H9 (cell line): ENCODE results near the gene POLR2H. TPM values are rescaled to one million over a fixed set of nuclear protein-coding genes. Genes with fewer than 3 reads are reported as not detected.

Source experiments
- DNase-seq: peaks from one replicate; pipeline ENCODE4 v3.0.0-alpha.2; 2017
- H2AFZ ChIP-seq: one replicate; pipeline ENCODE4 v1.6.1; 2013; ENCODE audit warnings: mild to moderate bottlenecking, low read length, control low read depth, moderate library complexity
- H2AK5ac ChIP-seq: 2 replicates; pipeline ENCODE4 v1.6.1; 2013; ENCODE audit warnings: low read length, control low read depth, mixed read lengths; ENCODE audit not compliant: insufficient read length
- H2BK120ac ChIP-seq: one replicate; pipeline ENCODE4 v1.6.1; 2013; ENCODE audit warnings: low read depth, mild to moderate bottlenecking, low read length, control low read depth, inconsistent platforms; ENCODE audit not compliant: poor library complexity, severe bottlenecking
- H2BK12ac ChIP-seq: 2 replicates; pipeline ENCODE4 v1.6.1; 2013; ENCODE audit warnings: low read length, control low read depth, mixed read lengths, low read depth; ENCODE audit not compliant: insufficient read length
- H2BK15ac ChIP-seq: 2 replicates; pipeline ENCODE4 v1.6.1; 2013; ENCODE audit warnings: low read depth, low read length, control low read depth
- H2BK20ac ChIP-seq: one replicate; pipeline ENCODE4 v1.6.1; 2013; ENCODE audit warnings: low read depth, mild to moderate bottlenecking, low read length, control low read depth, inconsistent platforms; ENCODE audit not compliant: poor library complexity, severe bottlenecking
- H2BK5ac ChIP-seq: 2 replicates; pipeline ENCODE4 v1.6.1; 2013; ENCODE audit warnings: low read length, control low read depth, mixed read lengths; ENCODE audit not compliant: insufficient read length
- H3K14ac ChIP-seq: 2 replicates; pipeline ENCODE4 v1.6.1; 2013; ENCODE audit warnings: low read length, control low read depth; ENCODE audit not compliant: insufficient read depth
- H3K18ac ChIP-seq: 2 replicates; pipeline ENCODE4 v1.6.1; 2013; ENCODE audit warnings: low read depth, mild to moderate bottlenecking, mixed read lengths, low read length, control low read depth; ENCODE audit not compliant: insufficient read length
- H3K23ac ChIP-seq: 2 replicates; pipeline ENCODE4 v1.6.1; 2013; ENCODE audit warnings: low read length, control low read depth, mixed read lengths, low read depth; ENCODE audit not compliant: insufficient read length
- H3K23me2 ChIP-seq: 2 replicates; pipeline ENCODE4 v1.6.1; 2013; ENCODE audit warnings: low read depth, mild to moderate bottlenecking, mixed read lengths, low read length, control low read depth; ENCODE audit not compliant: insufficient read length, poor library complexity, severe bottlenecking
- H3K27ac ChIP-seq: 2 replicates; pipeline ENCODE4 v1.5.1; 2013; ENCODE audit warnings: low read length, control low read depth, mixed read lengths, low read depth; ENCODE audit not compliant: insufficient read length
- H3K27me3 ChIP-seq: 2 replicates; pipeline ENCODE4 v1.6.1; 2013; ENCODE audit warnings: low read length, control low read depth, inconsistent platforms; ENCODE audit not compliant: insufficient read depth
- H3K4ac ChIP-seq: 2 replicates; pipeline ENCODE4 v1.6.1; 2013; ENCODE audit warnings: low read depth, mild to moderate bottlenecking, control low read depth, inconsistent platforms, low read length, moderate library complexity
- H3K4me1 ChIP-seq: 2 replicates; pipeline ENCODE4 v1.6.1; 2013; ENCODE audit warnings: low read length, control low read depth, inconsistent platforms; ENCODE audit not compliant: insufficient read depth
- H3K4me2 ChIP-seq: 2 replicates; pipeline ENCODE4 v1.6.1; 2013; ENCODE audit warnings: low read length, control low read depth, mixed read lengths; ENCODE audit not compliant: insufficient read length, insufficient read depth
- H3K56ac ChIP-seq: 2 replicates; pipeline ENCODE4 v1.6.1; 2013; ENCODE audit warnings: low read depth, mild to moderate bottlenecking, mixed read lengths, low read length, control low read depth; ENCODE audit not compliant: insufficient read length
- H3K79me1 ChIP-seq: 2 replicates; pipeline ENCODE4 v1.6.1; 2013; ENCODE audit warnings: low read depth, mild to moderate bottlenecking, moderate library complexity, low read length, control low read depth, inconsistent platforms; ENCODE audit not compliant: insufficient read depth, poor library complexity, severe bottlenecking
- H3K79me2 ChIP-seq: 2 replicates; pipeline ENCODE4 v1.6.1; 2013; ENCODE audit warnings: low read length, control low read depth, inconsistent platforms; ENCODE audit not compliant: insufficient read depth
- H3K9ac ChIP-seq: 2 replicates; pipeline ENCODE4 v1.6.1; 2013; ENCODE audit warnings: low read length, control low read depth, mixed read lengths; ENCODE audit not compliant: insufficient read length; ENCODE audit errors: extremely low read depth
- H3K9me3 ChIP-seq: one replicate; pipeline ENCODE4 v1.6.1; 2013; ENCODE audit warnings: low read depth, low read length, inconsistent platforms; ENCODE audit not compliant: control insufficient read depth
- H3T11ph ChIP-seq: one replicate; pipeline ENCODE4 v1.6.1; 2013; ENCODE audit warnings: mild to moderate bottlenecking, low read length, control low read depth, inconsistent platforms
- H4K20me1 ChIP-seq: one replicate; pipeline ENCODE4 v1.6.1; 2013; ENCODE audit not compliant: control insufficient read depth, insufficient read length, insufficient read depth
- H4K5ac ChIP-seq: 2 replicates; pipeline ENCODE4 v1.6.1; 2013; ENCODE audit warnings: low read depth, mild to moderate bottlenecking, mixed read lengths, low read length, control low read depth; ENCODE audit not compliant: insufficient read length
- H4K8ac ChIP-seq: replicated peaks from 2 replicates; pipeline ENCODE4 v1.6.1; 2013; ENCODE audit warnings: low read length, control low read depth, mixed read lengths, low read depth; ENCODE audit not compliant: insufficient read length
- H4K91ac ChIP-seq: 2 replicates; pipeline ENCODE4 v1.6.1; 2013; ENCODE audit warnings: low read depth, mild to moderate bottlenecking, moderate library complexity, mixed read lengths, low read length, control low read depth; ENCODE audit not compliant: insufficient read length
- H3K27ac Mint-ChIP-seq, 3 experiments: 2 replicates in 2 of 3; 3 replicates in 1 of 3; pipeline ENCODE4 v1.8.0; 2020 to 2021; ENCODE audit warnings: mixed read lengths in 3 of 3, mild to moderate bottlenecking in 1 of 3, moderate library complexity in 1 of 3
- H3K27me3 Mint-ChIP-seq: 2 replicates; pipeline ENCODE4 v1.8.0; 2021; ENCODE audit warnings: low read depth, mild to moderate bottlenecking, moderate library complexity, mixed read lengths
- H3K36me3 Mint-ChIP-seq, 3 experiments: 2 replicates in 2 of 3; 3 replicates in 1 of 3; pipeline ENCODE4 v1.8.0; 2020 to 2021; ENCODE audit warnings: low read depth in 3 of 3, mixed read lengths in 3 of 3; ENCODE audit not compliant: insufficient read depth in 1 of 3
- H3K4me1 Mint-ChIP-seq, 2 experiments: 2 replicates each; pipeline ENCODE4 v1.8.0; 2020; ENCODE audit warnings: mixed read lengths in 2 of 2
- H3K4me3 Mint-ChIP-seq, 2 experiments: 2 replicates in 1 of 2; 3 replicates in 1 of 2; pipeline ENCODE4 v1.8.0; 2020 to 2021; ENCODE audit warnings: mild to moderate bottlenecking in 2 of 2, mixed read lengths in 2 of 2, moderate library complexity in 1 of 2
- H3K9me3 Mint-ChIP-seq, 2 experiments: 2 replicates in 1 of 2; 3 replicates in 1 of 2; pipeline ENCODE4 v1.8.0; 2020; ENCODE audit warnings: mild to moderate bottlenecking in 2 of 2, mixed read lengths in 2 of 2, moderate library complexity in 1 of 2
- WGBS: extraction: QIAGEN DNeasy Blood & Tissue Kit; methylation state at CpG from one replicate; pipeline ENCODE4 v1.1.7; 2013; ENCODE audit warnings: missing lambda C conversion rate, low lambda C conversion rate, mixed read lengths; ENCODE audit not compliant: insufficient read length; ENCODE audit errors: extremely low coverage; 5-methylcytosine and 5-hydroxymethylcytosine counted together
- total RNA-seq: library from RNA; stranded (reverse); gene quantifications from 2 replicates; pipeline ENCODE4 v1.2.1, GENCODE V29; 2021
- TF ChIP-seq, protein P1 (sequence below): fragments of 200-600 bp; sonication (generic); conservative IDR thresholded peaks from 3 replicates; pipeline ENCODE4 v1.8.0; 2021; ENCODE audit warnings: antibody characterized with exemption, mild to moderate bottlenecking

The POLR2H gene
- total RNA-seq, 1 experiment from 2014 or later: 115 TPM

- H4K91ac ChIP-seq: no peak overlapping the region
- no peak overlapping the region for H3K56ac ChIP-seq
- H3K14ac ChIP-seq: no peak overlapping the region
- H3K18ac ChIP-seq: no peak overlapping the region
- no peak overlapping the region for H3T11ph ChIP-seq
- H4K5ac ChIP-seq: no peak overlapping the region
- no CpG with 5 or more reads among the region's 15 CpGs for WGBS
- H3K4me2 ChIP-seq: no peak overlapping the region
- no peaks in the 10 kb centered on the region for H3K79me2 ChIP-seq
- Mint-ChIP-seq H3K4me3 (no peak overlapping the region; a peak in 1 of 5 replicates), H3K4me1 (peaks cover 7 to 16% of the 10 kb centered on the region in 2 experiments), H3K27me3 (no peaks in the 10 kb centered on the region; the same call in 1 of the 2 replicates), H3K36me3 (peaks cover 15 to 47% (median 42%) of the 10 kb centered on the region in 3 experiments; a peak in 6 of 7 replicates), H3K9me3 (no peaks in the 10 kb centered on the region; a peak in 1 of 5 replicates), H3K27ac (0 out of 7 replicates have a peak overlapping the region, but pooled peaks of 1 of the 3 experiments have one; percentile 44)
- H2BK20ac ChIP-seq: no peak overlapping the region
- no peak overlapping the region for H2BK120ac ChIP-seq
- no peak overlapping the region for H2AFZ ChIP-seq
- H3K27me3 ChIP-seq: no peaks in the 10 kb centered on the region
- no peak overlapping the region for H3K9ac ChIP-seq
- H4K20me1 ChIP-seq: no peaks in the 10 kb centered on the region
- no peak overlapping the region for H2BK5ac ChIP-seq
- TF ChIP-seq, protein P1, sequence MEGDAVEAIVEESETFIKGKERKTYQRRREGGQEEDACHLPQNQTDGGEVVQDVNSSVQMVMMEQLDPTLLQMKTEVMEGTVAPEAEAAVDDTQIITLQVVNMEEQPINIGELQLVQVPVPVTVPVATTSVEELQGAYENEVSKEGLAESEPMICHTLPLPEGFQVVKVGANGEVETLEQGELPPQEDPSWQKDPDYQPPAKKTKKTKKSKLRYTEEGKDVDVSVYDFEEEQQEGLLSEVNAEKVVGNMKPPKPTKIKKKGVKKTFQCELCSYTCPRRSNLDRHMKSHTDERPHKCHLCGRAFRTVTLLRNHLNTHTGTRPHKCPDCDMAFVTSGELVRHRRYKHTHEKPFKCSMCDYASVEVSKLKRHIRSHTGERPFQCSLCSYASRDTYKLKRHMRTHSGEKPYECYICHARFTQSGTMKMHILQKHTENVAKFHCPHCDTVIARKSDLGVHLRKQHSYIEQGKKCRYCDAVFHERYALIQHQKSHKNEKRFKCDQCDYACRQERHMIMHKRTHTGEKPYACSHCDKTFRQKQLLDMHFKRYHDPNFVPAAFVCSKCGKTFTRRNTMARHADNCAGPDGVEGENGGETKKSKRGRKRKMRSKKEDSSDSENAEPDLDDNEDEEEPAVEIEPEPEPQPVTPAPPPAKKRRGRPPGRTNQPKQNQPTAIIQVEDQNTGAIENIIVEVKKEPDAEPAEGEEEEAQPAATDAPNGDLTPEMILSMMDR: no peak
- H2BK12ac ChIP-seq: no peak overlapping the region
- H3K27ac ChIP-seq: no peak overlapping the region
- H3K9me3 ChIP-seq: no peaks in the 10 kb centered on the region
- H2AK5ac ChIP-seq: no peak overlapping the region
- no peak for DNase-seq
- H2BK15ac ChIP-seq: no peak overlapping the region
- H3K4ac ChIP-seq: no peak overlapping the region
- H3K4me1 ChIP-seq: no peaks in the 10 kb centered on the region
- no peaks in the 10 kb centered on the region for H3K23me2 ChIP-seq
- no peak overlapping the region for H4K8ac ChIP-seq
- no peak overlapping the region for H3K23ac ChIP-seq
- no peaks in the 10 kb centered on the region for H3K79me1 ChIP-seq
Observed at GRCh38 chr3:184352149-184352785, 9.2 kb upstream of the POLR2H start.
